Spleen (tissue), 11 donors: ENCODE results near the gene SFMBT1. TPM values are rescaled to one million over a fixed set of nuclear protein-coding genes. Genes with fewer than 3 reads are reported as not detected.

ENCODE experiments used
- DNase-seq: peaks from one replicate; pipeline ENCODE4 v3.0.0-alpha.2; 2020
- H3K27ac ChIP-seq, 8 donors: fragments of 200-600 bp; sonication (generic) in 7 of 8; 1 replicate in 4 of 8; 2 replicates in 4 of 8; pipeline versions ENCODE4 v1.5.0 to v1.8.0; 2016 to 2021; ENCODE audit warnings: inconsistent platforms in 4 of 8, mild to moderate bottlenecking in 4 of 8, moderate library complexity in 1 of 8
- H3K27me3 ChIP-seq, 7 donors: fragments of 200-600 bp; sonication (generic) in 6 of 7; replicated peaks in 1 of 7; 1 replicate in 4 of 7; 2 replicates in 3 of 7; pipeline versions ENCODE4 v1.5.0 to v1.8.0; 2016 to 2021; ENCODE audit warnings: inconsistent platforms in 3 of 7, mild to moderate bottlenecking in 1 of 7
- H3K36me3 ChIP-seq, 6 donors: fragments of 200-600 bp; sonication (generic) in 5 of 6; 1 replicate in 4 of 6; 2 replicates in 2 of 6; pipeline versions ENCODE4 v1.5.0 to v1.8.0; 2016 to 2021; ENCODE audit warnings: inconsistent platforms in 2 of 6
- H3K4me1 ChIP-seq, 6 donors: fragments of 200-600 bp; sonication (generic) in 5 of 6; 1 replicate in 3 of 6; 2 replicates in 3 of 6; pipeline versions ENCODE4 v1.5.0 to v1.8.0; 2016 to 2021; ENCODE audit warnings: inconsistent platforms in 3 of 6
- H3K4me3 ChIP-seq, 8 donors: fragments of 200-600 bp; sonication (generic) in 7 of 8; 1 replicate in 4 of 8; 2 replicates in 4 of 8; pipeline versions ENCODE4 v1.5.0 to v1.8.0; 2016 to 2021; ENCODE audit warnings: inconsistent platforms in 4 of 8, mild to moderate bottlenecking in 4 of 8, moderate library complexity in 2 of 8
- H3K9me3 ChIP-seq, 8 donors: fragments of 200-600 bp; sonication (generic) in 7 of 8; 1 replicate in 4 of 8; 2 replicates in 4 of 8; pipeline versions ENCODE4 v1.5.0 to v1.8.0; 2016 to 2021; ENCODE audit warnings: inconsistent platforms in 4 of 8
- POLR2A ChIP-seq, 3 donors: fragments of 450-650 bp; IDR thresholded peaks; one replicate each; pipeline ENCODE4 v1.5.1; 2017; ENCODE audit warnings: antibody characterized with exemption in 3 of 3, mild to moderate bottlenecking in 1 of 3
- POLR2AphosphoS5 ChIP-seq, 3 donors: sonication (generic); formaldehyde crosslinking; IDR thresholded peaks; one replicate each; pipeline ENCODE4 v1.5.1; 2017; ENCODE audit warnings: antibody characterized with exemption in 3 of 3
- WGBS, 5 donors: extraction: QIAGEN DNeasy Blood & Tissue Kit in 3 of 5; methylation state at CpG; one replicate each; pipeline versions ENCODE4 v1.1.5 to v1.1.7; 2013 to 2018; 5-methylcytosine and 5-hydroxymethylcytosine counted together
- intact Hi-C: fragments of 100-400 bp; cut with DNase I; formaldehyde crosslinking; loops from one replicate; pipeline ENCODE4 v1.15.0; 2023; ENCODE audit warnings: low total_unique reads
- polyA plus RNA-seq, 3 donors: library from polyadenylated mRNA; stranded (reverse); fragments of 200-250 nt; gene quantifications; one replicate each; pipeline ENCODE4 v1.2.1, GENCODE V29; 2013
- total RNA-seq, 7 donors: library from RNA; depleted of rRNA in 3 of 7; stranded (reverse); fragments of >200 nt in 3 of 7; fragmentation: NEBNext Ultra II Directional in 4 of 7; extraction: Animal tissue kit (Norgen Biotek cat#: 25700) in 4 of 7; gene quantifications; one replicate each; pipeline versions ENCODE4 v1.1.0 to v1.2.1, GENCODE V29; 2016 to 2021
- TF ChIP-seq, protein P1 (sequence below), 11 experiments: fragments of 200-600 bp in 7 of 11; fragments of 450-650 bp in 4 of 11; sonication (generic) in 4 of 11; IDR thresholded peaks in 8 of 11; conservative IDR thresholded peaks in 3 of 11; 1 replicate in 7 of 11; 2 replicates in 4 of 11; pipeline versions ENCODE4 v1.4.0 to v1.8.0; 2016 to 2021; ENCODE audit warnings: antibody characterized with exemption in 11 of 11, inconsistent platforms in 4 of 11, mild to moderate bottlenecking in 1 of 11
- donor health status: healthy with polysubstance abuse.
- donor health status: DM: no; HTN: no; CAD: no; lungs with moderate emphysema.
- donor health status: DM: no; HTN: no; CAD: no.
- donor health status: Bipolar disorder and iron deficiency.
- donor health status: healthy.
- donor health status: DM: no; HTN: no; CAD: no.
- donor health status: DM: yes; HTN: yes; CAD: no.

SFMBT1 gene
- total and polyA plus RNA-seq, 10 donors, result 3.0 to 24.9 (median 12.3) TPM

DNA sequence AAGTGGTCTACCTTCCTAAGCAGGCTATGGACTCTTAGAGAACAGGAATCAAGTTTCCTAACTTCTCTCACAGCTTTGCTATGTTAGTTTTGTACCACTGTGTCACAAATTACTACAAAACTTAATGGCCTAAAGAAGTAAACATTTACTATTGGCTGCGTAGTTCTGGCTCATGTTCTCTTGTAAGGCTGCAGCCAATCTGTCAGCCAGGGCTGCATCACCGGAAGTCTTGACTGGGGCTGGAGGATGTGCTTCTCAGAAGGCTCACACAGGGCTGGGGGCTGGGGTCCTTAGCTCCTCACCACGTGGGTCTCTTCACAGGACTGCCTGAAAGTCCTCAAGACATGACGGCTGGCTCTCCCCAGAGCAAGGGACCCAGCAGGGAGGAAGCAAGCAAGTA is 164.0 kb downstream of the SFMBT1 start:
- WGBS, 5 donors, result 76 to 88% (median 88%) methylated on average over 4 of the region's 4 CpGs
- intact Hi-C loops, result no loop called here
- Histone ChIP-seq H3K4me3 (no peak overlapping the region), H3K9me3 (no peaks in the 10 kb centered on the region), H3K36me3 (peaks cover 0 to 75% (median 4%) of the 10 kb centered on the region in 6 donors), H3K27ac (no peak overlapping the region), H3K4me1 (peaks cover 0 to 6% (median 0%) of the 10 kb centered on the region in 6 donors), H3K27me3 (no peaks in the 10 kb centered on the region)
- DNase-seq, result no peak
- TF ChIP-seq POLR2AphosphoS5 (IDR thresholded peaks at IDR 0.05), result no peak
- TF ChIP-seq, protein P1, sequence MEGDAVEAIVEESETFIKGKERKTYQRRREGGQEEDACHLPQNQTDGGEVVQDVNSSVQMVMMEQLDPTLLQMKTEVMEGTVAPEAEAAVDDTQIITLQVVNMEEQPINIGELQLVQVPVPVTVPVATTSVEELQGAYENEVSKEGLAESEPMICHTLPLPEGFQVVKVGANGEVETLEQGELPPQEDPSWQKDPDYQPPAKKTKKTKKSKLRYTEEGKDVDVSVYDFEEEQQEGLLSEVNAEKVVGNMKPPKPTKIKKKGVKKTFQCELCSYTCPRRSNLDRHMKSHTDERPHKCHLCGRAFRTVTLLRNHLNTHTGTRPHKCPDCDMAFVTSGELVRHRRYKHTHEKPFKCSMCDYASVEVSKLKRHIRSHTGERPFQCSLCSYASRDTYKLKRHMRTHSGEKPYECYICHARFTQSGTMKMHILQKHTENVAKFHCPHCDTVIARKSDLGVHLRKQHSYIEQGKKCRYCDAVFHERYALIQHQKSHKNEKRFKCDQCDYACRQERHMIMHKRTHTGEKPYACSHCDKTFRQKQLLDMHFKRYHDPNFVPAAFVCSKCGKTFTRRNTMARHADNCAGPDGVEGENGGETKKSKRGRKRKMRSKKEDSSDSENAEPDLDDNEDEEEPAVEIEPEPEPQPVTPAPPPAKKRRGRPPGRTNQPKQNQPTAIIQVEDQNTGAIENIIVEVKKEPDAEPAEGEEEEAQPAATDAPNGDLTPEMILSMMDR (IDR thresholded peaks at IDR 0.05 in 8 of 11, conservative IDR thresholded peaks at IDR 0.05 in 3 of 11), result no peak
- no peak for TF ChIP-seq POLR2A (IDR thresholded peaks at IDR 0.05)

DNA sequence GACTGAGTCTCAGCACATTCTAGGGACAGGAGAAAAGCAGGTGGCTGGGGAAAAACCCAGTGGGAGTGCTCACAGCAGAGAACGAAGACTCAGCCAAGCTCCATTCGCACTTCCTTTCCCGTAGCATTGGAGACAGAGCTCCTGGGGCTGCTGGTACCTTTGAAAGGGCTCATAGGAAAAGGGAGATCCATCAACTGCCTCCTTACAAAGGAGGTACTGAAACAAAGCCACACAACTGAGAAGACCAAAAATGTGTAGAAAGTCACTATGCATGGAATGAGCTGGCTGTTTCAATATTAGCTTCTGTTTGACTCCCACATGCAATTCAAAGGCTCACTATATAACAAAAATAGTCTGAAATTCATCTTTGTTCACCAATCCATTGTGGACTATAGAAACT is 165.4 kb downstream of the SFMBT1 start:
- peaks cover 0 to 14% (median under 1%) of the 10 kb centered on the region in 6 donors for H3K4me1 ChIP-seq
- H3K36me3 ChIP-seq, result peaks cover 0 to 61% (median 4%) of the 10 kb centered on the region in 6 donors
- TF ChIP-seq POLR2A (IDR thresholded peaks at IDR 0.05), result no peak
- TF ChIP-seq, protein P1 (IDR thresholded peaks at IDR 0.05 in 8 of 11, conservative IDR thresholded peaks at IDR 0.05 in 3 of 11), result no peak
- no peak for TF ChIP-seq POLR2AphosphoS5 (IDR thresholded peaks at IDR 0.05)
- 74 to 90% (median 78%) methylated on average over 3 of the region's 3 CpGs for WGBS, 5 donors
- no peak overlapping the region for H3K27ac ChIP-seq
- H3K27me3 ChIP-seq, result no peaks in the 10 kb centered on the region
- intact Hi-C loops, result no loop called here
- no peaks in the 10 kb centered on the region for H3K9me3 ChIP-seq
- no peak for DNase-seq
- no peak overlapping the region for H3K4me3 ChIP-seq

DNA sequence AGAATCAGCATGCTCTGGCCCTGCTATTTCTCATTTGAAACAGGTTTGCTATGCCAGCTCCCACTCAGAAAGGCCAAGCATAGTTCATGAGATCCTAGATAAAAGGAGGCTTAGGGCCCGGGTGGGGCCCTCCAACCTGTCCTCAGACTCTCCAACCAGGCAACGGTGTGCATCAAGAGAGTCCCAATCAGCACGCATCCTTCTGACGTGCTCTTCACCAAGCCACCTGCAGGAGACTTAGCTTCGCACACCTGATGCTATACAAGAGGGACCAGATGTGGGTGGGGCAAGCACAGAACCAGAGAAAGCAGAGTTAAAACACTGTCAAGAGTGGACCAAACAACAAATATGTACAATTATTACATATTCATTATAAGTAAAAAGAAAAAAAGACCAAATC is 165.8 kb downstream of the SFMBT1 start:
- Histone ChIP-seq H3K27me3 (no peaks in the 10 kb centered on the region), H3K4me3 (no peak overlapping the region), H3K36me3 (peaks cover 0 to 57% (median 4%) of the 10 kb centered on the region in 6 donors), H3K4me1 (peaks cover 0 to 18% (median 4%) of the 10 kb centered on the region in 6 donors), H3K27ac (no peak overlapping the region), H3K9me3 (no peaks in the 10 kb centered on the region)
- intact Hi-C loops, result no loop called here
- 83 to 93% (median 88%) methylated on average over 5 of the region's 5 CpGs for WGBS, 5 donors
- TF ChIP-seq POLR2A (IDR thresholded peaks at IDR 0.05), result no peak
- TF ChIP-seq POLR2AphosphoS5 (IDR thresholded peaks at IDR 0.05), result no peak
- TF ChIP-seq, protein P1 (IDR thresholded peaks at IDR 0.05 in 8 of 11, conservative IDR thresholded peaks at IDR 0.05 in 3 of 11), result no peak
- DNase-seq, result no peak

DNA sequence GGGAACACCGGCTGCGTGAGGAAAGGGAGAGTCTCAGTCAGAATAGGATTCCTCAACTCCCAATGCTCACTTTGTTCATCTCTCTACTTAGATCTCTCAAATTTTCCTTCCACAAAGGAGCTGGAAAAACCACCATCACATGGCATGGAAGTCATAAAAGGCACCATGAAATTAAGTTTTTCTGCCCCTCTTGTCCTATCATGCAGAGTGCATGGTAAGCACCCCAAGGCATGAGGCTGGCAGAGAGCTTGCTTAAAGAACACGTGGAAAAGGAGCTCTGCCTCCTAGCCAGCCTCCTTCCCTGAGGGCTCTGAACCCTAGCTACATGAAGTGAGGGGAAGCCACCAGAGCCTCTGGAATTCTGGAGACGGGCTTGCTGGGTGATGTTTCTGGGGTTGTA is 166.3 kb downstream of the SFMBT1 start:
- Histone ChIP-seq H3K27ac (no peak overlapping the region), H3K36me3 (peaks cover 0 to 52% (median 4%) of the 10 kb centered on the region in 6 donors), H3K27me3 (no peaks in the 10 kb centered on the region), H3K4me3 (no peak overlapping the region), H3K4me1 (peaks cover 0 to 22% (median 7%) of the 10 kb centered on the region in 6 donors), H3K9me3 (no peaks in the 10 kb centered on the region)
- no peak for DNase-seq
- intact Hi-C loops, result no loop called here
- WGBS, 5 donors, result 96 to 100% (median 97%) methylated on average over 4 of the region's 4 CpGs
- no peak for TF ChIP-seq POLR2A (IDR thresholded peaks at IDR 0.05)
- TF ChIP-seq, protein P1 (IDR thresholded peaks at IDR 0.05 in 8 of 11, conservative IDR thresholded peaks at IDR 0.05 in 3 of 11), result no peak
- TF ChIP-seq POLR2AphosphoS5 (IDR thresholded peaks at IDR 0.05), result no peak
